Measurements from ENCODE around the gene DDX17.

- TF ChIP-seq POLR2A (IDR thresholded peaks at IDR 0.05; ENCODE audit: low read length) (no peak), GATA1 (IDR thresholded peaks at IDR 0.05; ENCODE audit: low read depth, low read length) (no peak)
Observed at GRCh38 chr22:38449776-38450175, 56.3 kb downstream of the DDX17 start.
